H9 (cell line): ENCODE results near the gene FST. TPM values are rescaled to one million over a fixed set of nuclear protein-coding genes. Genes with fewer than 3 reads are reported as not detected.

ENCODE experiments used
- DNase-seq: peaks from one replicate; pipeline ENCODE4 v3.0.0-alpha.2; 2017
- H2AFZ ChIP-seq: one replicate; pipeline ENCODE4 v1.6.1; 2013; ENCODE audit warnings: mild to moderate bottlenecking, low read length, control low read depth, moderate library complexity
- H2AK5ac ChIP-seq: 2 replicates; pipeline ENCODE4 v1.6.1; 2013; ENCODE audit warnings: low read length, control low read depth, mixed read lengths; ENCODE audit not compliant: insufficient read length
- H2BK120ac ChIP-seq: one replicate; pipeline ENCODE4 v1.6.1; 2013; ENCODE audit warnings: low read depth, mild to moderate bottlenecking, low read length, control low read depth, inconsistent platforms; ENCODE audit not compliant: poor library complexity, severe bottlenecking
- H2BK12ac ChIP-seq: 2 replicates; pipeline ENCODE4 v1.6.1; 2013; ENCODE audit warnings: low read length, control low read depth, mixed read lengths, low read depth; ENCODE audit not compliant: insufficient read length
- H2BK15ac ChIP-seq: 2 replicates; pipeline ENCODE4 v1.6.1; 2013; ENCODE audit warnings: low read depth, low read length, control low read depth
- H2BK20ac ChIP-seq: one replicate; pipeline ENCODE4 v1.6.1; 2013; ENCODE audit warnings: low read depth, mild to moderate bottlenecking, low read length, control low read depth, inconsistent platforms; ENCODE audit not compliant: poor library complexity, severe bottlenecking
- H2BK5ac ChIP-seq: 2 replicates; pipeline ENCODE4 v1.6.1; 2013; ENCODE audit warnings: low read length, control low read depth, mixed read lengths; ENCODE audit not compliant: insufficient read length
- H3K14ac ChIP-seq: 2 replicates; pipeline ENCODE4 v1.6.1; 2013; ENCODE audit warnings: low read length, control low read depth; ENCODE audit not compliant: insufficient read depth
- H3K18ac ChIP-seq: 2 replicates; pipeline ENCODE4 v1.6.1; 2013; ENCODE audit warnings: low read depth, mild to moderate bottlenecking, mixed read lengths, low read length, control low read depth; ENCODE audit not compliant: insufficient read length
- H3K23ac ChIP-seq: 2 replicates; pipeline ENCODE4 v1.6.1; 2013; ENCODE audit warnings: low read length, control low read depth, mixed read lengths, low read depth; ENCODE audit not compliant: insufficient read length
- H3K23me2 ChIP-seq: 2 replicates; pipeline ENCODE4 v1.6.1; 2013; ENCODE audit warnings: low read depth, mild to moderate bottlenecking, mixed read lengths, low read length, control low read depth; ENCODE audit not compliant: insufficient read length, poor library complexity, severe bottlenecking
- H3K27ac ChIP-seq: 2 replicates; pipeline ENCODE4 v1.5.1; 2013; ENCODE audit warnings: low read length, control low read depth, mixed read lengths, low read depth; ENCODE audit not compliant: insufficient read length
- H3K27me3 ChIP-seq: 2 replicates; pipeline ENCODE4 v1.6.1; 2013; ENCODE audit warnings: low read length, control low read depth, inconsistent platforms; ENCODE audit not compliant: insufficient read depth
- H3K4ac ChIP-seq: 2 replicates; pipeline ENCODE4 v1.6.1; 2013; ENCODE audit warnings: low read depth, mild to moderate bottlenecking, control low read depth, inconsistent platforms, low read length, moderate library complexity
- H3K4me1 ChIP-seq: 2 replicates; pipeline ENCODE4 v1.6.1; 2013; ENCODE audit warnings: low read length, control low read depth, inconsistent platforms; ENCODE audit not compliant: insufficient read depth
- H3K4me2 ChIP-seq: 2 replicates; pipeline ENCODE4 v1.6.1; 2013; ENCODE audit warnings: low read length, control low read depth, mixed read lengths; ENCODE audit not compliant: insufficient read length, insufficient read depth
- H3K56ac ChIP-seq: 2 replicates; pipeline ENCODE4 v1.6.1; 2013; ENCODE audit warnings: low read depth, mild to moderate bottlenecking, mixed read lengths, low read length, control low read depth; ENCODE audit not compliant: insufficient read length
- H3K79me1 ChIP-seq: 2 replicates; pipeline ENCODE4 v1.6.1; 2013; ENCODE audit warnings: low read depth, mild to moderate bottlenecking, moderate library complexity, low read length, control low read depth, inconsistent platforms; ENCODE audit not compliant: insufficient read depth, poor library complexity, severe bottlenecking
- H3K79me2 ChIP-seq: 2 replicates; pipeline ENCODE4 v1.6.1; 2013; ENCODE audit warnings: low read length, control low read depth, inconsistent platforms; ENCODE audit not compliant: insufficient read depth
- H3K9ac ChIP-seq: 2 replicates; pipeline ENCODE4 v1.6.1; 2013; ENCODE audit warnings: low read length, control low read depth, mixed read lengths; ENCODE audit not compliant: insufficient read length; ENCODE audit errors: extremely low read depth
- H3K9me3 ChIP-seq: one replicate; pipeline ENCODE4 v1.6.1; 2013; ENCODE audit warnings: low read depth, low read length, inconsistent platforms; ENCODE audit not compliant: control insufficient read depth
- H3T11ph ChIP-seq: one replicate; pipeline ENCODE4 v1.6.1; 2013; ENCODE audit warnings: mild to moderate bottlenecking, low read length, control low read depth, inconsistent platforms
- H4K20me1 ChIP-seq: one replicate; pipeline ENCODE4 v1.6.1; 2013; ENCODE audit not compliant: control insufficient read depth, insufficient read length, insufficient read depth
- H4K5ac ChIP-seq: 2 replicates; pipeline ENCODE4 v1.6.1; 2013; ENCODE audit warnings: low read depth, mild to moderate bottlenecking, mixed read lengths, low read length, control low read depth; ENCODE audit not compliant: insufficient read length
- H4K8ac ChIP-seq: replicated peaks from 2 replicates; pipeline ENCODE4 v1.6.1; 2013; ENCODE audit warnings: low read length, control low read depth, mixed read lengths, low read depth; ENCODE audit not compliant: insufficient read length
- H4K91ac ChIP-seq: 2 replicates; pipeline ENCODE4 v1.6.1; 2013; ENCODE audit warnings: low read depth, mild to moderate bottlenecking, moderate library complexity, mixed read lengths, low read length, control low read depth; ENCODE audit not compliant: insufficient read length
- H3K27ac Mint-ChIP-seq, 3 experiments: 2 replicates in 2 of 3; 3 replicates in 1 of 3; pipeline ENCODE4 v1.8.0; 2020 to 2021; ENCODE audit warnings: mixed read lengths in 3 of 3, mild to moderate bottlenecking in 1 of 3, moderate library complexity in 1 of 3
- H3K27me3 Mint-ChIP-seq: 2 replicates; pipeline ENCODE4 v1.8.0; 2021; ENCODE audit warnings: low read depth, mild to moderate bottlenecking, moderate library complexity, mixed read lengths
- H3K36me3 Mint-ChIP-seq, 3 experiments: 2 replicates in 2 of 3; 3 replicates in 1 of 3; pipeline ENCODE4 v1.8.0; 2020 to 2021; ENCODE audit warnings: low read depth in 3 of 3, mixed read lengths in 3 of 3; ENCODE audit not compliant: insufficient read depth in 1 of 3
- H3K4me1 Mint-ChIP-seq, 2 experiments: 2 replicates each; pipeline ENCODE4 v1.8.0; 2020; ENCODE audit warnings: mixed read lengths in 2 of 2
- H3K4me3 Mint-ChIP-seq, 2 experiments: 2 replicates in 1 of 2; 3 replicates in 1 of 2; pipeline ENCODE4 v1.8.0; 2020 to 2021; ENCODE audit warnings: mild to moderate bottlenecking in 2 of 2, mixed read lengths in 2 of 2, moderate library complexity in 1 of 2
- H3K9me3 Mint-ChIP-seq, 2 experiments: 2 replicates in 1 of 2; 3 replicates in 1 of 2; pipeline ENCODE4 v1.8.0; 2020; ENCODE audit warnings: mild to moderate bottlenecking in 2 of 2, mixed read lengths in 2 of 2, moderate library complexity in 1 of 2
- WGBS: extraction: QIAGEN DNeasy Blood & Tissue Kit; methylation state at CpG from one replicate; pipeline ENCODE4 v1.1.7; 2013; ENCODE audit warnings: missing lambda C conversion rate, low lambda C conversion rate, mixed read lengths; ENCODE audit not compliant: insufficient read length; ENCODE audit errors: extremely low coverage; 5-methylcytosine and 5-hydroxymethylcytosine counted together
- total RNA-seq: library from RNA; stranded (reverse); gene quantifications from 2 replicates; pipeline ENCODE4 v1.2.1, GENCODE V29; 2021
- TF ChIP-seq, protein P1 (sequence below): fragments of 200-600 bp; sonication (generic); conservative IDR thresholded peaks from 3 replicates; pipeline ENCODE4 v1.8.0; 2021; ENCODE audit warnings: antibody characterized with exemption, mild to moderate bottlenecking

The FST gene
- total RNA-seq, 1 experiment from 2014 or later, result 111 TPM

DNA sequence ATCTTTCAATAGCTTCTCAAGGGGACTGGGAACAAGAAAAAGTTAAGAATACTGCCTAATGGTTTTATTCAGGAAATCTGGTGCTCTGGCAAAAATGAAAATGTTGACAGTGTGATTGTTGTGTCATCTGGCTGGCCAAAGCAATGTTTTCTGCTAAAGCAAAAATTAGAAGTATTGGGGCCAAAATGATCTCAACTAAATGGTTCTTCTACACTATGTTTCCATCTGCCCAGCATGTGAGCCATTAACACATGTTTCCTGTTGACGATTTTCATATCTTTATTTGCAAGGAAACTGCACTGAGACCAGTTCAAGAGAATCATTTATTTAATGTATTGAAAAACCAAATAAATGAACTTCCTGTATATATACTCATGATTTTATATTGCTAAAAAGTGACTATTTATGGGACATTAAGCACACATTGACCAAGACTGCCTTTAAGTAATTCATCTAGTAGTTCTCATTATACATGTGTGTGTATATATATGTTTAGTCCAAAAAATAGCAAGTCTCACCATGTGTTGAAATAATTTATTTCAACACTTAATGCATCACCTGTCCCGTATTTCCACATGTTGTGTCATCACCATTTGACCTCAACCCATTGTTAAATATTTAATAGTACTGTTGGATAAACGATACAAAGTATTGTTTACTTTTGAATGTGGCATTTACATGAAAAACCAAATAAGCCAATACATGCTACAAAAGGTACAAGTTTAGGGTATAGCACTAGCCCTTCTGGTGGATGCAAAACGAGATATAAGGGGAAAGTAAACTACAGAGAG is 7.5 kb upstream of the FST start:
- Histone ChIP-seq H3K4me2 (no peak overlapping the region), H2BK12ac (no peak overlapping the region), H4K91ac (no peak overlapping the region), H3K9me3 (no peaks in the 10 kb centered on the region), H3K9ac (no peak overlapping the region), H3K56ac (no peak overlapping the region), H2BK20ac (no peak overlapping the region), H3K79me1 (no peaks in the 10 kb centered on the region), H2BK120ac (no peak overlapping the region), H3K27me3 (no peaks in the 10 kb centered on the region), H2BK5ac (no peak overlapping the region), H3K27ac (no peak overlapping the region), H4K5ac (no peak overlapping the region), H3K4ac (no peak overlapping the region), H3K23ac (no peak overlapping the region), H4K20me1 (no peaks in the 10 kb centered on the region), H4K8ac (no peak overlapping the region), H3K79me2 (no peaks in the 10 kb centered on the region), H3K18ac (no peak overlapping the region), H3K14ac (no peak overlapping the region), H3K23me2 (no peaks in the 10 kb centered on the region), H2BK15ac (no peak overlapping the region), H3K4me1 (no peaks in the 10 kb centered on the region), H3T11ph (no peak overlapping the region), H2AFZ (no peak overlapping the region), H2AK5ac (no peak overlapping the region)
- Mint-ChIP-seq H3K4me1 (peaks cover 4% of the 10 kb centered on the region in 2 experiments; a peak in 3 of 4 replicates), H3K36me3 (no peaks in the 10 kb centered on the region), H3K27ac (no peak overlapping the region; a peak in 1 of 7 replicates), H3K4me3 (no peak overlapping the region), H3K27me3 (no peaks in the 10 kb centered on the region), H3K9me3 (no peaks in the 10 kb centered on the region)
- no CpG with 5 or more reads among the region's 4 CpGs for WGBS
- no peak for DNase-seq
- TF ChIP-seq, protein P1, sequence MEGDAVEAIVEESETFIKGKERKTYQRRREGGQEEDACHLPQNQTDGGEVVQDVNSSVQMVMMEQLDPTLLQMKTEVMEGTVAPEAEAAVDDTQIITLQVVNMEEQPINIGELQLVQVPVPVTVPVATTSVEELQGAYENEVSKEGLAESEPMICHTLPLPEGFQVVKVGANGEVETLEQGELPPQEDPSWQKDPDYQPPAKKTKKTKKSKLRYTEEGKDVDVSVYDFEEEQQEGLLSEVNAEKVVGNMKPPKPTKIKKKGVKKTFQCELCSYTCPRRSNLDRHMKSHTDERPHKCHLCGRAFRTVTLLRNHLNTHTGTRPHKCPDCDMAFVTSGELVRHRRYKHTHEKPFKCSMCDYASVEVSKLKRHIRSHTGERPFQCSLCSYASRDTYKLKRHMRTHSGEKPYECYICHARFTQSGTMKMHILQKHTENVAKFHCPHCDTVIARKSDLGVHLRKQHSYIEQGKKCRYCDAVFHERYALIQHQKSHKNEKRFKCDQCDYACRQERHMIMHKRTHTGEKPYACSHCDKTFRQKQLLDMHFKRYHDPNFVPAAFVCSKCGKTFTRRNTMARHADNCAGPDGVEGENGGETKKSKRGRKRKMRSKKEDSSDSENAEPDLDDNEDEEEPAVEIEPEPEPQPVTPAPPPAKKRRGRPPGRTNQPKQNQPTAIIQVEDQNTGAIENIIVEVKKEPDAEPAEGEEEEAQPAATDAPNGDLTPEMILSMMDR, result no peak
